WTC11 (cell line): Measurements from ENCODE around the gene SND1.

Experiments used
- CBFB ChIP-seq: sonication (generic); formaldehyde crosslinking; IDR thresholded peaks from 2 replicates; pipeline ENCODE4 v1.8.1; 2022; ENCODE audit warnings: mild to moderate bottlenecking, low read depth, missing genetic modification reagents
- ESRRA ChIP-seq: sonication (generic); formaldehyde crosslinking; IDR thresholded peaks from 2 replicates; pipeline ENCODE4 v1.8.1; 2022; ENCODE audit warnings: mild to moderate bottlenecking, missing genetic modification reagents, borderline replicate concordance
- FOXJ3 ChIP-seq: sonication (generic); formaldehyde crosslinking; IDR thresholded peaks from 2 replicates; pipeline ENCODE4 v1.9.0; 2021; ENCODE audit warnings: missing genetic modification reagents, mild to moderate bottlenecking, borderline replicate concordance
- HMGXB4 ChIP-seq: sonication (generic); formaldehyde crosslinking; IDR thresholded peaks from 2 replicates; pipeline ENCODE4 v1.8.1; 2023; ENCODE audit warnings: mild to moderate bottlenecking, moderate library complexity, missing genetic modification reagents
- MAX ChIP-seq: sonication (generic); formaldehyde crosslinking; IDR thresholded peaks from 2 replicates; pipeline ENCODE4 v1.8.0; 2022; ENCODE audit warnings: mild to moderate bottlenecking, missing genetic modification reagents
- TEAD4 ChIP-seq: sonication (generic); formaldehyde crosslinking; IDR thresholded peaks from 2 replicates; pipeline ENCODE4 v1.8.0; 2022; ENCODE audit warnings: mild to moderate bottlenecking, missing genetic modification reagents
- TF ChIP-seq, protein P1 (sequence below): fragments of 200-600 bp; IDR thresholded peaks from 2 replicates; pipeline ENCODE4 v1.8.0; 2022; ENCODE audit warnings: antibody characterized with exemption
- TF ChIP-seq, protein P2 (sequence below): sonication (generic); formaldehyde crosslinking; IDR thresholded peaks from 2 replicates; pipeline ENCODE4 v1.8.1; 2023; ENCODE audit warnings: mild to moderate bottlenecking, missing genetic modification reagents

DNA sequence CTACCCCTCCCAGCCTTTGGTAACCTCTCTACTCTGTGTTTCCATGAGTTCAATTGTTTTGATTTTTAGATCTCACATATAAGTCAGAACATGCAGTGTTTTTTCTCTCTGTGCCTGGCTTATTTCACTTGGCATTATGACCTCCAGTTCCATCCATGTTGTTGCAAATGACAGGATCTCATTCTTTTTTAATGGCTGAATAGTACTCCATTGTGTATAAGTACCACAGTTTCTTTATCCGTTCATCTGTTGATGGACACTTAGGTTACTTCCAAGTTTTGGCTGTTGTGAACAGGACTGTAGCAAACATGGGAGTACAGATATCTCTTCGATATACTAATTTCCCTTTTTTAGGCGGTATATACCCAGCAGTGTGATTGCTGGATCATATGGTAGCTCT lies 237.7 kb downstream of the SND1 start:
- TF ChIP-seq MAX = no peak
- no peak for TF ChIP-seq FOXJ3 (CRISPR knock-in tag)
- TF ChIP-seq, protein P1, sequence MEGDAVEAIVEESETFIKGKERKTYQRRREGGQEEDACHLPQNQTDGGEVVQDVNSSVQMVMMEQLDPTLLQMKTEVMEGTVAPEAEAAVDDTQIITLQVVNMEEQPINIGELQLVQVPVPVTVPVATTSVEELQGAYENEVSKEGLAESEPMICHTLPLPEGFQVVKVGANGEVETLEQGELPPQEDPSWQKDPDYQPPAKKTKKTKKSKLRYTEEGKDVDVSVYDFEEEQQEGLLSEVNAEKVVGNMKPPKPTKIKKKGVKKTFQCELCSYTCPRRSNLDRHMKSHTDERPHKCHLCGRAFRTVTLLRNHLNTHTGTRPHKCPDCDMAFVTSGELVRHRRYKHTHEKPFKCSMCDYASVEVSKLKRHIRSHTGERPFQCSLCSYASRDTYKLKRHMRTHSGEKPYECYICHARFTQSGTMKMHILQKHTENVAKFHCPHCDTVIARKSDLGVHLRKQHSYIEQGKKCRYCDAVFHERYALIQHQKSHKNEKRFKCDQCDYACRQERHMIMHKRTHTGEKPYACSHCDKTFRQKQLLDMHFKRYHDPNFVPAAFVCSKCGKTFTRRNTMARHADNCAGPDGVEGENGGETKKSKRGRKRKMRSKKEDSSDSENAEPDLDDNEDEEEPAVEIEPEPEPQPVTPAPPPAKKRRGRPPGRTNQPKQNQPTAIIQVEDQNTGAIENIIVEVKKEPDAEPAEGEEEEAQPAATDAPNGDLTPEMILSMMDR = no peak
- TF ChIP-seq, protein P2, sequence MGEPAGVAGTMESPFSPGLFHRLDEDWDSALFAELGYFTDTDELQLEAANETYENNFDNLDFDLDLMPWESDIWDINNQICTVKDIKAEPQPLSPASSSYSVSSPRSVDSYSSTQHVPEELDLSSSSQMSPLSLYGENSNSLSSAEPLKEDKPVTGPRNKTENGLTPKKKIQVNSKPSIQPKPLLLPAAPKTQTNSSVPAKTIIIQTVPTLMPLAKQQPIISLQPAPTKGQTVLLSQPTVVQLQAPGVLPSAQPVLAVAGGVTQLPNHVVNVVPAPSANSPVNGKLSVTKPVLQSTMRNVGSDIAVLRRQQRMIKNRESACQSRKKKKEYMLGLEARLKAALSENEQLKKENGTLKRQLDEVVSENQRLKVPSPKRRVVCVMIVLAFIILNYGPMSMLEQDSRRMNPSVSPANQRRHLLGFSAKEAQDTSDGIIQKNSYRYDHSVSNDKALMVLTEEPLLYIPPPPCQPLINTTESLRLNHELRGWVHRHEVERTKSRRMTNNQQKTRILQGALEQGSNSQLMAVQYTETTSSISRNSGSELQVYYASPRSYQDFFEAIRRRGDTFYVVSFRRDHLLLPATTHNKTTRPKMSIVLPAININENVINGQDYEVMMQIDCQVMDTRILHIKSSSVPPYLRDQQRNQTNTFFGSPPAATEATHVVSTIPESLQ = no peak
- no peak for TF ChIP-seq CBFB (CRISPR knock-in tag)
- no peak for TF ChIP-seq ESRRA
- TF ChIP-seq TEAD4 (CRISPR knock-in tag) = no peak
- TF ChIP-seq HMGXB4 (CRISPR knock-in tag) = no peak
